DMS79 (cell line): ENCODE data around the gene STAG1.
A peak's percentile ranks its signal among the peaks of the same experiment; 100 is the strongest.
"Not testable (repeated sequence)": the region's sequence is repeated elsewhere in the genome, so short reads cannot be mapped to it uniquely, and the experiment has no call there.

Source experiments
- DNase-seq: peaks from one replicate; lab custom pipeline; 2025; lab: John Stamatoyannopoulos, UW

The STAG1 gene

DNA sequence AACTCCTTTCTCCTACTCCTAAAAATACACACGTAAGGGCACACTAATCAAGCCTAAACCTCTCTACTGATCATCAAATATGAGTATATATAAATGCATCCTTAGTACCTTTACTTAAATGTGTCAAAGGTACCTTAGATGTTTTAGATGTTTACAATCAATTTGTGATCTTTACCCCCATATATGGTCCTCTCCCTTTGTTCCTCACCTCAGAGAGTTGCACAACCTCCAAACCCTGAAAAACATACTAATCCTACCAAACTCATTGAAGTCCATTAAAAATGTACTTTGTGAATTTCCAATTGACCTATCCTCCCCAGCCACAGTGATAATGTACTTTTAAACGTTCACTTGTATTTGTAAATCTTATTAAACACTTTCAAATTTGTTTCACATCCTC, 249.1 kb downstream of the STAG1 start:
- DNase-seq: no peak

DNA sequence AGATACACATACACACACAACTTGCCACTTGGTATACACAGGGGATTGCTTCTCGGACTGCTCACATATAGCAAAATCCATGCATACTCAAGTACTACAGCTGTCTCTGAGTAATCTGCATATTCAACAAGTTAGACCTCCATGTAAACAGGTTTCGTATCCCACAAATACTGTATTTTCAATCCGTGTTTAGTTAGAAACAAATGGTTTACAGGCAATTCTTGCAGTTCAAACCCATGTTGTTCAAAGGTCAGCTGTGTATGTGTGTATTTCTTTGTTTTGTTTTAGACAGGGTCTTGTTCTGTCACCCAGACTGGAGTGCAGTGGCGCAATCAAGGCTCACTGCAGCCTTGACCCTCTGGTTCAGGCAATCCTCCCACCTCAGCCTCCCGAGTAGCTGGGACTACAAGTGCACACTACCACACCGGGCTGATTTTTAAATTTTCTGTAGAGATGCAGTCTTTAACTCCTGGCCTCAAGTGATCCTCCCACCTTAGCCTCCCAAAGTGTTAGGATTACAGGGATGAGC, 253.2 kb downstream of the STAG1 start:
- no peak for DNase-seq

DNA sequence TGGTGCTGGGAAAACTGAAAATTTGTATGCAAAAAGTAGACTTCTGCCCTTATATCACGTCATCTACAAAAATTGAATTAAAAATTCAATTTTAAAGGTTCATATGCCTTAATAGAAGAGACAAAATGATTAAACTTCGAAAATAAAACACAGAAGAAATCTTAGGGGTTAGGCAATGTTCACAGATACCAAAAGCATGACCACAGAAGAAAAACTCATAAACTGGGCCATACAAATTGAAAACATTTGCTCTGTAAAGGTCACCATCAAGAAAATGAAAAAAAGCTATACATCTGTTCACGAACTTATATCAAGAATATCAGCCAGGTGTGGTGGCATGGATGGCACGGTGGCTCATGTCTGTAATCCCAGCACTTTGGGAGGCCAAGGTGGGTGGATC, 257.0 kb downstream of the STAG1 start:
- DNase-seq: no peak

DNA sequence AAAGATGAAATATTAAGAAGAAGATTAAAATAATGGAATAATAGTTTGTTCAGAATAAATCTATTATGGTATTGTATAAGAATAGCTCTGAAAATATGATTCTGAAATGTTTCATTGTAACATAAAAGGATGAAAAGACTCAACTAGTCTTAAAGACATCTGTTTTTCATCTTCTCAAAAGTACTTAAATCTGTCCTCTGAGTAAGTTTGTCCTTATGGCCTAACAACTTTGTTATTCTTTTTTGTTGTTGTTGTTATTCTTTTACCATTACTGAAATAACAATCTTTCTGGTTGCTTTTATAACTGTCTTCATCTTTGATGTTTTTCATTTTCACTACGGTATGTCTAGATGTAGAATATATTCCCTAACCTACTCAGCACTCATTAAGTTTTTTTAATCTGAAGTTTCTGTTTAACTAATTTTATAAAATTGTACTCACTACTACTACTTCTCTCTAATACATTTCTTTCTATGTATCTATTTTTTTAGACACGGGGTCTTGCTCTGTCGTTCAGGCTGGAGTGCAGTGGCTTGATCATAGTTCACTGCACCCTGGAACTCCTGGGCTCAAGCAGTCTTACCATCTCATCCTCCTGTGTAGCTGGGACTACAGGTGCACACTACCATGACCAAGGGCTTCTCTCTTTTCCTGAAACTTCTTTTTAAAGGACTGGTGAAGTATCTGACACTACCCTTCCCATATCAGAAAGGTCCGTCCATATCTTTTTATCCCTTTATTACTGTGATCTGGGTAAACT, 261.4 kb downstream of the STAG1 start:
- no peak for DNase-seq

DNA sequence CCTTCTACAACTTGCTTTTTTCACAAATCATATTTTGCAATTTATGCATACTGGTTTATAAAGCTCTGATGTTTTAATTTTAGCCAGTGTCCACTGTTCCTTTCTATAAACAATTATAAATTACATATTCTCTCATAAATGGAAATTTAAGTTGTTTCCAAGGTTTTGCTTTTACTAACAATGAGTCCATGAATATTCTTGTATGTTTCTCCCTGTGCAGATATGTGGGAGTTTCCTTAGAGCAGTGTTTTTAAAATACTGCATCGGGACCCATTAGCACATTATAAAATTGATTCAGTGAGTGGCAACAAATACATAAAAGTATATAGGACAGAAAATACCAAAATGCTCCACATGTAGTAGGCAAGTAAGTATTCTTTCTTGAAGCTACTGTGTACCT, 266.4 kb downstream of the STAG1 start:
- no peak for DNase-seq

DNA sequence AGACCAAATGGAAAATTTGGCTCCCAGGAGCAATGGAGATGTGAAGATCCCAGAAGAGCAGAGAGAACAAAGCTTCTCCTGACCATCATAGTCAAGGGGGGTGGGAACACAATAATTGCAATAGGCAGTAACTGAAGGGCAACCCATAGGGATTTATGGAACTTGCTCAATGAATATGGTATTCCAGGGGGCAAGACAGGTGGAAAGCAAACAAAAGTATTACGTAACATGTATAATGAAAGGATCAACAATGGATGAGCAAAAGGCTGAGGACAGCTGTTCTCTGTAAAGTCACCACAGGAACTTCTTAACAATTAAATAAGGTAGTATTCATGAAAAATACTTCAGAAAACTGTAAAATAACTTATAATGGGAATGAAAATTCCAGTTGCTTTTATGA, 275.9 kb downstream of the STAG1 start:
- no peak for DNase-seq

DNA sequence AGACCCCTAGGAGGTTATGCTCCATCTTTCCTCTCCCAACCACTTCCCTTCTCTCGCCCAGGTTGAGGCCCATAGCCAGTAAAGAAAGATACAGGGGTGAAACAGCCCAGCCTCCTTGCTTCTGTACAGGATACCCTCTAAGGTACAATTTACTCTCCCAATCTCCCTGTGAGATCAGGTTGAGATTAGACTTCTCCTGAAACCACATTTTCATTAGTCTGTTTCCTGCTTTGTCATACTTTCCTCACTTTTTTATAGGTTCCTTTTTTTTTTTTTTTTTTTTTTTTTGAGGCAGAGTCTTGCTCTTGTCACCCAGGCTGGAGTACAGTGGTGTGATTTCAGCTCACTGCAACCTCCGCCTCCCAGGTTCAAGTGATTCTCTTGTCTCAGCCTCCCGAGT, 277.3 kb downstream of the STAG1 start:
- not testable (repeated sequence) for DNase-seq

DNA sequence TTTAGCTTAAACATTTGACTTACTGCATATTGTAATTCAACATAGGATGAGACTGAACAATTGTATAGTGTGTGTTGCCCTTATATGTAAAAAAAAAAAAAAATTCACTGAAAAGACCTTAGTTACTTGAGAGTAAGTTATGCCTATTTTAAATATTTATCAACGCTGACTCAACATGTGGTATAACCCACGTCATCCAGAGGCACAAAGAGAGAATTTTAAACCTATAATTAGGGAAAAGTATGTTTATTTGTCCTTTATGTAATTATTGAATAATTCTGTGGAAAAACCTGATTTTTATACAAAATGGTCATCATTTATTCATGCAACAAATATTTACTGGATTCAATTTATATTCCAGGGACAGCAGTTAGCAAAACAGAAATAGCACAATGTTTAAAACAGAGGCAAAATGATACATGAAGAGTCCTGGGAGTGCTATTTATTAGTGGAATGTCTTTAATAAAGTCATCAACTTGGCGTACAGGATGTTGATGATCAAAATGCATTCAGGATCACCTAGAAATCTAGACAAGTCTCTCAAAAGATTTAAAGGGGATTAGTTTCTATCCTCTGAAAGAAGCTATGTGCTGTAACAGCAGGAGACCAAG, 278.4 kb downstream of the STAG1 start:
- no peak for DNase-seq

DNA sequence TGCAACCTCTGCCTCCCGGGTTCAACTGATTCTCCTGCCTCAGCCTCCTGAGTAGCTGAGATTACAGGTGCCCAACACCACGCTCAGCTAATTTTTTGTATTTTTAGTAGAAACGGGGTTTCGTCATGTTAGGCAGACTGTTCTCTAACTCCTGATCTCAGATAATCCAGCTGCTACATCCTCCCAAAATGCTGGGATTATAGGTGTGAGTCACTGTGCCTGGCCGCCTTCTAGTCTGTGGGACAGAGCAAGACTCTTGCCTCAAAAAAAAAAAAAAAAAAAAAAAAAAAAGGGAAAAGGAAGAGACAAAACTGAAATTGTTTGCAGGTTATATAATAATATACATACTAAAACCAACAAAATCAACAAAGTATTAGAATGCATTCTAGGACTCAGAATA, 286.9 kb downstream of the STAG1 start:
- no peak for DNase-seq

DNA sequence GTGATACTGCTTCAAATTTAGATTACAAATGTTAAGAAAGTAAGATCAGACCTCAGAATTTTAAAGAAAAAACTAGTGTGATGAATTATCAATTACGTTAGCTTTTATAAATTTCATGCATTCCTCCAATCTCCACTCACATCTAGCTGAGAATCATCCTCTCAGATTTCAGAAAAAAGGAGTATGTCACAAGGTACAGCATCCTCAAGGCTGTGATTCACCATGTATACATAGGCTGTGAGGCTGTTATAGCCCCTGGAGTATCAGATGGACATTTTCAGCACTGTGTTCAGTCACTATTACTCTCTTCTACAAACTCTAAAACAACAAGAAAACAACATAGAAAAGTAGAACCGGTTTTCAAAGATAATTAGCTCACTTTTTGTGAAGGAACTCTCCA, 287.7 kb downstream of the STAG1 start:
- DNase-seq: no peak

DNA sequence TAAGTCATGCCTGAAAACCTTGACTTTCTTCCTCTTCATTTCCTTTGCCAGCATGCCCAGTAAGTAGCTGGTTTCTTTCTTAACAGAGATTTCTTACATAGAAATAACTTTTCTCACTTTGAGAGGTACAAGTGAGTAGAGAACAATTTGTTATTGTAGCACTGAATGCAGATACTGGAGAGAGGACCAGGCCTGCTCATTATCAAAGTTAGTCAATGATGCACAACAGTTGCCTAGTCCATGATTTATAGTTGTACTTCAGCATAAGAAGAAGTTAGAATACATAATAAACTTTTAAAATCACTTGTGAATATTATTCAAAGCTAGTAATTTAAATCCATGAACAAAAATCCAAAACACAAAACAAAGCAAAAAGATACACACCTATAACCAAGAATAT, 289.0 kb downstream of the STAG1 start:
- no peak for DNase-seq

DNA sequence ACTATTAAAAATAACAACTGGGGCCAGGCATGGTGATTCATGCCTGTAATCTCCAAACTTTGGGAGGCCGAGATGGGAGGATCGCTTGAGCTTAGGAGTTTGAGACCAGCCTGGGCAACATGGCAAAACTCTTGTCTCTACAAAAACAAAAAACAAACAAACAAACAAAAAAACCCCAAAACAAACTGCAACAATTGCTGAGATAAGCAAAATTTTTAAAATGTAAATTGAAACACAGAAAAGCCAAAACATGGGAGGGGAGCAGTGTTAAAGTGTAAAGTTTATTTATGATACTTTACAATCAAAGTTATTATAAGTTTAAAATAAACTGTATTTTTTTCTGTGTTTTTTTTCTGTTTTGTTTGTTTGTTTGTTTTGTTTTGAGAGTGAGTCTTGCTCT, 294.4 kb downstream of the STAG1 start:
- no peak for DNase-seq

DNA sequence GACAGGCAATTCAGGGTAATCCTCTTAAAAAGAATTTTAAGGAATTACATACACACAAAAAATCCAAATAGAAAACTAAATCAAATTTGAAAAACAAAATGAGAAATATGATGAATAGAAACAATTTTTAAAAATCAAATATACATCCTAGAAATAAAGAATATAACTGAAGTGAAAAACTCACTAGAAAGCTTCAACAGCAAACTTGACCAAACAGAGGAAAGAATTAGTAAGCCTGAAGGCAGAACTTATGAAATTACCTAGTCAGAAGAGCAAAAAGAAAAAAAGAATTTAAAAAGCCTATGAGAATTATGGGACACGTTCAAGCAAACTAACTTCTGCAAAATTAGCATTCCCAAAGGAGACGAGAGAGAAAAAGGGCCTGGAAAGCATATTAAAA, 296.0 kb downstream of the STAG1 start:
- DNase-seq: no peak

DNA sequence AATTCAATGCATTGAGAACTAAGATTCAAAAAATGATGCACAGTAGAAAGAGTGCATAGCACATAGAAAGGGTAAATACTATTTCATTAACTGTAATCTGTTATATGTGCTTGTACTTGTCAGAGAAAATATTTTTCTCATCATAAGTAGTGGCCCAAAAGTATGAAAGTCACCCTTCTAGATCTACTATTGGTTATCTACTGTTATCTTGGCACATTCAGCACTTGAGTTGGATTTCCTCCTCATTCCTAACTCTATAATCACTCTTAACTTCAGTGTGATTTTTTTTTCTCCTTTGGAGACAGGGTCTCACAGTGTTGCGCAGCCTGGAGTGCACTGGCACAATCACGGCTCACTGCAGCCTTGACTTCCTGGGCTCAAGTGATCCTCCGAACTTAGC, 307.6 kb downstream of the STAG1 start:
- no peak for DNase-seq

DNA sequence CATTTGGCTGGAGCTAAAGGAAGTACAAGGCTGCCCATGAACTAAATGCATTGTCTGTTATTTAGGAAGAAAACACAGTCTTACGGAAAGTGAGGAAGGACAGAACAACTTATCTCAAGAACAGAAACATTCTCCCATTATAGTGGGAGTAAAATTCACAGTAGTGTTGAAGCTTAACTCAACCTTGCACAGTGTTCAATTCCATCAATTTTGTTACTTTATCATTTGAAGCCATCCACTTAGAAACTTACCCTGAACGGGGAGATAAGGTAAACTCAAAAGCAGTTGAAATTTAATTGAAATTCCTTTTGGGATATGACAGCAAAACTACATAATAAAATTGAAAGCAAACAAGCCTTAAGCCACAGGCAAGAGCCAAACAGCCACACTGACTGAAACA, 315.1 kb downstream of the STAG1 start:
- DNase-seq: no peak

DNA sequence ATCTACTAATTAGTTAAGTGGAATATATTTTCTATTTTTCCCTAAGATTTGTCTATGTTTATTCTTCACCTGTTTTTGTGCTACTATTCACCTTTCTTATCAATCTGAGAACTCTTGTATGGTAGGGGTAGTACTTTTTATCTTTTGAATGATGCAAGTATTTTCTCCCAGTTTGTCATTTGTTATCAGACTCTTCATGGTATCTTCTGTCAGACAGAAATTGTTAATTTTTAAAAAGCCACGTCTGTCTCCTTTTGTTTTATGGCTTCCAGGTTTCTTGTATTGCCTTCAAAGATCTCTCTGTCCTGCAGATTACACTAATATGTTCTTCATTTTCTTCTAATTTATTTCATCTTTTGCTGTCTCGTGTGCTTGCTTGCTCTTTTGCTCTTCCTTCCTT, 317.7 kb downstream of the STAG1 start:
- DNase-seq: no peak

DNA sequence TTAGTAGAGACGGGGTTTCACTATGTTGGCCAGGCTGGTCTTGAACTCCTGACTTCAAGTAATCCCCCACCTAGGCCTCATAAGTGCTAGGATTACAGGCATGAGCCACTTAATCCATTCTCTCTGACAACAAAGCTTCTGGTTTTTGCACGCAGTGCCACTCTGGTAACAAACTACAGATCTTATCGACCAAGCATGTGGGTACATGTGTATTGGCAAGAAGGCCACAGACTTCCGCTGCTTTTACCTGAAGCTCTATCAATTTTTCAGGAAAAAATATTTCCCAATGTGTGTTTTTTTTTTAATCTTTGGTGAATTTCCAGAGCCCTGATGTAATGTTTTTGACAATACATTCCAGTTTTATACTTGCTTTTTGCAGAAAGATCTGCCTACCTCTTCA, 319.5 kb downstream of the STAG1 start:
- no peak for DNase-seq

DNA sequence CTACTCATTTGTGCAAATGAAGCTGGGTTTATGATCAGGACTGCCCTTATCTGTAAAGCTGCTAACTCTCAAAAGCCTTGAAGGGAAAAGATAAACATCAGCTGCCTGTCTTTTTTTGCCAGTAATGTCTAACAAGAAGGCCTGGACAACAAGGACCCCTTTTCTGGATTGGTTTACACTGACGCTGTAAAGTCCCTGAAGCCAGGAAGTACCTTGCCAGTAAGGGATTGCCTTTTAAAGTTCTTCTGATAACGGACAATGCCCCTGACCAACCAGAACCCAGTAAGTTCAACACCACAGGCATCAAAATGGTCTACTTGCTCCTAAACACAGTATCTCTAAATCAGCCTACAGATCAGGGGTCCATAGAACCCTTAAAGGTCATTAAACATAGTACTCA, 324.0 kb downstream of the STAG1 start:
- DNase-seq: peak; percentile 21

DNA sequence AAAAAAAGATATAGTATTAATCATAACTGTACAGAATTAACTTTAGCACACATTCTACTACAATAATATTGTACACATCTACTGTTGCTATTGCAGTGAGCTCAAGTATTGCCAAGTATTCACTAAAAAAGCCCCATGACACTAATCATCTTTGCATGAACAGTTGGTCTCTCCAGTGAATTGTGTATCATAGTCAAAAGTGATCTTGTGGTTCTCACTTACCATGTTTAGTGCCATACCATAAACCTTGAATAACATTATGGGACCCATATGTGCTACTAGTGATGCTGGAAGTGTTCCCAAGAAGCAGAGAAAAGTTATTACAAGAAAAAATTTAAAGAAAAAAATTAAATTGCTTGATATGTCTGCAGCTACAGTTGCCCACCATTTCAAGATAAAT, 324.9 kb downstream of the STAG1 start:
- no peak for DNase-seq

DNA sequence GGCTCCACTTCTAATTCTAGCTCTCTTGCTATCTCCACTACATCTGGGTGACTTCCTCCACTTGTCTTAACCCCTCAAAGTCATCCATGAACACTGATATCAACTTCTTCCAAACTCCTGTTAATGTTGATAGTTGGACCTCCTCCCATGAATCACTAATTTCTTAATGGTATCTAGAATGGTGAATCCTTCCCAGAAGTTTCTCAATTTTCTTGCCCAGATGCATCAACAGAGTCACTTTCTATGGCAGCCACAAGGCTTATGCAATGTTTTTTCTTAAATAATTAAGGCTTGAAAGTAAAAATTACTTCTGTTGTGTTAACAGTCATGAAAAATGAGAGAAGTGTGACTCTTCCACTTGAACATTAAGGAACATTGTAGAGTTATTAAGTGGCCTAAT, 337.7 kb downstream of the STAG1 start:
- no peak for DNase-seq

DNA sequence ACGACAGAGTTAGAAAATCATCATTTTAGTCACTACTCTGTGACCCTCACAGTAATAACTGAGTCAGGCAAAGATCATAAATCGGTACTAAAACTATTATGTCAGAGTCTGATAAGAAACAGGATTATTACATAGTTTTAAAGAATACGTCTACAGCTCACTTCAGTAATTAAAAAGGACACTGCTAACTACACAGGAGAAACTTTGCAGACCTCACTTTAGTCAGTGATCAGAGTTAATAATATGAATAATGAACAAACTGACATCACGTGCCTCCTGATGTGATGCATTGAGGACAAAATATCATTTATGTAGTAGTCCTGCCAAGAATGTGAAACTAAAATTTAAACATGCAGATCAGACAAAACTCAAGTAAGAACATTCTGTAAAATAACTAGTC, 339.9 kb downstream of the STAG1 start:
- DNase-seq: no peak

DNA sequence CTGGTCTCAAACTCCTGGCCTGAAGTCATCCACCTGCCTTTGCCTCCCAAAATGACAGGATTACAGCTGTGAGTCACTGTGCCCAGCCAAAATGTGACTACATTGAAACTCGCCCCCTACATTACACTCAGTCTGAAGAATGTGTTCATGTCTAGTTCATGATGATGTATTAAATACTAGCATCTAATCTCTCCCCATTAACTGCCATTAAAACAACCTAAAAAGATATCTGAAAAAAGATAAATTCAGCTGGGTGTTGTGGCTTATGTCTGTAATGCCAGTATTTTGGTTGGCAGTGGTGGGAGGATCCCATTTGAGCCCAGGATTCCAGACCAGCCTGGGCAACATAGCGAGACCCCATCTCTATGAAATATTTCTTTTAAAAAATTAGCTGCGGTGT, 342.6 kb downstream of the STAG1 start:
- no peak for DNase-seq

DNA sequence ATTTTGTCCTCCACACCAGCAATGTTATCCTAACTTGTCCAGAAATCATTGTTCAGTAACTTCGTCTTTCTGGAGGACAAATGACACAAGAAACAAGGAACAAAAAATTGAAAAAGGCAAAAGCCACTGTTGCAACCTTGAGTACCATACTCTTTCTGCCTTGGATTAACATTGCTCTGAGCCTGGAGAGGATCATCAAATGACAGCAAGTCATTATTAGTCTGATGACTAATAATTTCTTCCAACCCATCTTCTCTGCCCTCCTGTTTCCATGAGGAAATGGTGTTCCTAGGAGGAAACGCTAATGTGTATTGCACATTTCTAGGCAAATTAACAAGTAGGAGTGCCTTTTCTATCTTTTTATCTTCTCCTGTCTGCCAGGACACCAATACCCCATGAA, 348.1 kb downstream of the STAG1 start:
- DNase-seq: no peak

DNA sequence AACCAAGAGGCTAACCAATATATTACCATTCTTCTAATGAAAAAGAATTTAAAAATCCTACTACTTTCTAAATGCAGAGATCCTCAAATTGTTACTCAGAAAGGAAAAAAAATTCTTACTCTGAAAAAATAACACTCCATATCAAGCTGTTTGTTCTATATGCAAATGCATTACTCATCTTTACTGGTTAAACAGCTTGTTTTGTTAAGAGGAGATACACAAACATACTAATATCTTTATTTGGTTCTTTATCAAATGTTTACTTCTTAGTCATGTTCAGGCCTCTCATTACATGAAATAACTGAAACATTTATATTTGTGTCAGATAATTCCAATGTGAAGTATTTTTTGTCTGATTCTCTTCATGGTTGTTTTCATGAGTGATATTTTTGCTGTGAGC, 355.3 kb downstream of the STAG1 start:
- no peak for DNase-seq
